ENCODE results near the gene MYOT. TPM values are rescaled to one million over a fixed set of nuclear protein-coding genes. Genes with fewer than 3 reads are reported as not detected.

The MYOT gene
- total RNA-seq, 3 donors from 2014 or later (not counting 1 experiment from before 2014, with no cell fraction given), result not detected

DNA sequence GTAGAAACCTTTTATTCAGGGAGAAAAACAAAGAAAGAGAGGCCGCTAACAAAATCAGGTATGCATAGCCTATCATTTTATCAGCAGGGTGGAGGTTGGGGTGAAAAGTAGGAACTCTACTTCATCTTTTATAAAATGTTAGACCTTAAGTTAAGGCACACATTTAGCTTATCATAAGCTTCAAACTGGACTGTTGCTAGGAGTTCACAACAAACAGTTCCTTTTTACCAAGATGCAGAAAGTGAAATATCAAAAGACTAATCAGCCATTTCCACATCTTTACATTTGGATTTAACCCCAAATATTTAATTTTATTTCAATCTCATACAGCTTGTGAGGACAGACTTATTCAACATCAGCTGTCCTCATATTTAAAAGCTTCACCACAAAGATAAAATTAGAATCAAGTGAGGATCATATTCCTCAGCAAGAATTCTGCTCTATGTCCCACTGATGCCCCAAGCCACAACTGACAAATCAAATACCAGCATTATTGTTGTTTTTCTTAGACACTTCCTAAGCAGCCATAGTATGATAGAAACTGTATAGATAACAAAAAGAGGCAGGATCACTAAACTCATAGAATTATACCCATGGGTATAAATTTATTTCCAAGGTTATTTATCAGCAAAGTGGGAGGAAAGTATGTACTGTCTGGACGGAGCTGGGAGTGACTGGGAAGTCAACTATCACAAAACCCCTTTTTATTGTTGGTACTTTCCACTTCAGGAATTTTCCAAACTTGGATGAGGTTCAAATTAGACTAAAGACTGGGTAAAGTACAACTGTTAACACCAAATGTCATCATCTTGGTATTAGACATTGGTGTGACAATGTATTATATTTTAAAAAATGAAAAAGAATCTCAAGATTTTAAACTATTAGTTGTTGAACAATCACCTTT, 29.9 kb upstream of the MYOT start:
- H3K27ac ChIP-seq (ENCODE audit: low read length), result no peak overlapping the region
- ATAC-seq, result no peak
- no peak overlapping the region for H3K4me3 Mint-ChIP-seq
- H3K9me3 ChIP-seq (ENCODE audit: control insufficient read depth, insufficient read depth, low read length), result no peaks in the 10 kb centered on the region
- H3K9me3 Mint-ChIP-seq, result no peaks in the 10 kb centered on the region
- H3K36me3 Mint-ChIP-seq, result no peaks in the 10 kb centered on the region
- TF ChIP-seq CTCF (IDR thresholded peaks at IDR 0.05), result no peak
- H3K4me1 Mint-ChIP-seq, result no peaks in the 10 kb centered on the region
- DNase-seq, result no peak
- intact Hi-C loops (cut with micrococcal nuclease), result no loop called here
- H3K27me3 Mint-ChIP-seq (ENCODE audit: low read depth in 2 of 2), result no peaks in the 10 kb centered on the region
- no peaks in the 10 kb centered on the region for H3K4me1 ChIP-seq (ENCODE audit: control insufficient read depth, insufficient read depth, low read length)
- no peak overlapping the region for H3K27ac Mint-ChIP-seq
- H3K4me3 ChIP-seq (ENCODE audit: low read length), result no peak overlapping the region
- H3K36me3 ChIP-seq (ENCODE audit: control insufficient read depth, insufficient read depth, low read length), result no peaks in the 10 kb centered on the region
- no CpG with 5 or more reads among the region's 2 CpGs for WGBS (ENCODE audit: insufficient coverage)
- no peaks in the 10 kb centered on the region for H3K27me3 ChIP-seq (ENCODE audit: control insufficient read depth, insufficient read depth, low read length)

DNA sequence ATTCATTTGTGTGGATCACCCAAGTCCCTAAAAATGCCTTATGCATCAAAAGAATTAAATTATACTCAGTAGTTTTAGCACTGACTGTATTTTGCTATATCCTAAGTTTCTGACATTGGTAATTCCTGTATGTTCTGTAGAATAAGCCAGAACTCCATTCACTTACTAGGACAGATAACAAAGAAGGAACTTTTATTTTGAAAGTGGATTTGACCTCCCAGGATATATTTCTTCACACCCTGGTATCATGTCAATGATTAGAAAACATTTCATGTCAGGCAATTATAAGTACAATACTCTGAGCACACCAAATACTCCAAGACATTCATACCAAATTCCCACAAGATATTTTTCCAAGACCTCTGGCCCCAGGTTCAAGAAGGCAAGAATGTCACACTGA, 28.7 kb upstream of the MYOT start:
- H3K4me3 Mint-ChIP-seq, result no peak overlapping the region
- no peaks in the 10 kb centered on the region for H3K27me3 Mint-ChIP-seq (ENCODE audit: low read depth in 2 of 2)
- no peaks in the 10 kb centered on the region for H3K36me3 Mint-ChIP-seq
- no peak overlapping the region for H3K27ac Mint-ChIP-seq
- no peaks in the 10 kb centered on the region for H3K4me1 Mint-ChIP-seq
- H3K9me3 ChIP-seq (ENCODE audit: control insufficient read depth, insufficient read depth, low read length), result no peaks in the 10 kb centered on the region
- H3K27me3 ChIP-seq (ENCODE audit: control insufficient read depth, insufficient read depth, low read length), result no peaks in the 10 kb centered on the region
- no peak overlapping the region for H3K27ac ChIP-seq (ENCODE audit: low read length)
- H3K9me3 Mint-ChIP-seq, result no peaks in the 10 kb centered on the region
- TF ChIP-seq CTCF (IDR thresholded peaks at IDR 0.05), result no peak
- DNase-seq (no peak), ATAC-seq (no peak)
- H3K4me1 ChIP-seq (ENCODE audit: control insufficient read depth, insufficient read depth, low read length), result no peaks in the 10 kb centered on the region
- intact Hi-C loops (cut with micrococcal nuclease), result no loop called here
- H3K4me3 ChIP-seq (ENCODE audit: low read length), result no peak overlapping the region
- H3K36me3 ChIP-seq (ENCODE audit: control insufficient read depth, insufficient read depth, low read length), result no peaks in the 10 kb centered on the region

DNA sequence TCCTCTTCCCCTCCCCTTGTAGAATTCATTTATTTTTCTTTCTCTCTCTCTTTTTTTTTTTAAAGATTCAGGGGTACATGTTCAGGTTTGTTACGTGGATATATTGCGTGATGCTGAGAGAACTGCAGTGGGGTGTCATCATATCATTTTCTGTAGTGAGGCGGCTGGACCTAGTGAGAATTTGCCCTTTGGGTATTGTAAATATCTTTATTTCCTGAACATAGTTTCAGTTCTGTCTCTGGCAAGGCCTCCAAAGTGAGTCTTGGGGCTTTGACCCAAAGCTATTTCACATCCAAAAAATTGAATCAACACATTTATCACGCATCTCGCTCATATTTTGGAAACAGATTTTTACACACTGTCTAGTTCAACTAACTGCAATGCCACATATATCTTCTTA, 25.4 kb upstream of the MYOT start:
- DNase-seq (no peak), ATAC-seq (no peak)
- no peak overlapping the region for H3K4me3 Mint-ChIP-seq
- Histone ChIP-seq H3K27me3 (ENCODE audit: control insufficient read depth, insufficient read depth, low read length) (no peaks in the 10 kb centered on the region), H3K4me1 (ENCODE audit: control insufficient read depth, insufficient read depth, low read length) (no peaks in the 10 kb centered on the region), H3K4me3 (ENCODE audit: low read length) (no peak overlapping the region), H3K27ac (ENCODE audit: low read length) (no peak overlapping the region), H3K36me3 (ENCODE audit: control insufficient read depth, insufficient read depth, low read length) (peaks cover 1% of the 10 kb centered on the region), H3K9me3 (ENCODE audit: control insufficient read depth, insufficient read depth, low read length) (no peaks in the 10 kb centered on the region)
- intact Hi-C loops (cut with micrococcal nuclease), result no loop called here
- H3K9me3 Mint-ChIP-seq, result no peaks in the 10 kb centered on the region
- H3K36me3 Mint-ChIP-seq, result no peaks in the 10 kb centered on the region
- no peaks in the 10 kb centered on the region for H3K4me1 Mint-ChIP-seq
- H3K27ac Mint-ChIP-seq, result no peak overlapping the region
- no peak for TF ChIP-seq CTCF (IDR thresholded peaks at IDR 0.05)
- WGBS (ENCODE audit: insufficient coverage), result 92% methylated on average over 5 of the region's 5 CpGs
- H3K27me3 Mint-ChIP-seq (ENCODE audit: low read depth in 2 of 2), result no peaks in the 10 kb centered on the region
